Measurements from ENCODE around the gene LRRC23.

GRCh38 chr12:6928022-6928702 lies 23.5 kb downstream of the LRRC23 start:
- TF ChIP-seq CTCF (IDR thresholded peaks at IDR 0.05): no peak
- no peak for TF ChIP-seq POLR2AphosphoS5 (IDR thresholded peaks at IDR 0.05; ENCODE audit: low read depth, low read length)
- no peak for TF ChIP-seq GABPA (IDR thresholded peaks at IDR 0.05; ENCODE audit: low read depth)
- no peak for TF ChIP-seq SMC3 (IDR thresholded peaks at IDR 0.05; ENCODE audit: low read depth, low read length)
- no peak for TF ChIP-seq EP300 (IDR thresholded peaks at IDR 0.05; ENCODE audit: borderline replicate concordance in 1 of 2, low read depth in 1 of 2, low read length in 1 of 2)
